ENCODE results near the gene INTU.

DNA sequence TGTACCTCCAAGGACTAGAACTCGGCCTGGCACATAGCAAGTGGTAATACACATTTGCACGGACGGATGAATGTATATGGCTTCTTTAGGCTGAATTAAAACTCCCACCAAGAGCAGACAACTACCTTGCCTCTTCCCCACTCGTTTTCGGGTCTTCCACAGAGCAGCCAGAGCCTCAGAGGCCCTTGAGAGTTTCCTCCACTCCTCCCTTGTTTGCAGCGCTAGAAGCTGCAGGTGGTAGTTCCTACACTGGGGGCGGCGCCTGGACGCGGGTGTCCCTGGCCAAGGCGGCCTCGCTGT, 10.2 kb upstream of the INTU start:
- TF ChIP-seq, protein P1, sequence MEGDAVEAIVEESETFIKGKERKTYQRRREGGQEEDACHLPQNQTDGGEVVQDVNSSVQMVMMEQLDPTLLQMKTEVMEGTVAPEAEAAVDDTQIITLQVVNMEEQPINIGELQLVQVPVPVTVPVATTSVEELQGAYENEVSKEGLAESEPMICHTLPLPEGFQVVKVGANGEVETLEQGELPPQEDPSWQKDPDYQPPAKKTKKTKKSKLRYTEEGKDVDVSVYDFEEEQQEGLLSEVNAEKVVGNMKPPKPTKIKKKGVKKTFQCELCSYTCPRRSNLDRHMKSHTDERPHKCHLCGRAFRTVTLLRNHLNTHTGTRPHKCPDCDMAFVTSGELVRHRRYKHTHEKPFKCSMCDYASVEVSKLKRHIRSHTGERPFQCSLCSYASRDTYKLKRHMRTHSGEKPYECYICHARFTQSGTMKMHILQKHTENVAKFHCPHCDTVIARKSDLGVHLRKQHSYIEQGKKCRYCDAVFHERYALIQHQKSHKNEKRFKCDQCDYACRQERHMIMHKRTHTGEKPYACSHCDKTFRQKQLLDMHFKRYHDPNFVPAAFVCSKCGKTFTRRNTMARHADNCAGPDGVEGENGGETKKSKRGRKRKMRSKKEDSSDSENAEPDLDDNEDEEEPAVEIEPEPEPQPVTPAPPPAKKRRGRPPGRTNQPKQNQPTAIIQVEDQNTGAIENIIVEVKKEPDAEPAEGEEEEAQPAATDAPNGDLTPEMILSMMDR (IDR thresholded peaks at IDR 0.05; ENCODE audit: insufficient read depth, low read length, poor library complexity, severe bottlenecking) = no peak
- no peak for TF ChIP-seq EZH2phosphoT487 (conservative IDR thresholded peaks at IDR 0.05; ENCODE audit: low read length)

Data from SU-DHL-6 (cell line).